WTC11 (cell line): ENCODE data around the gene MAGOH.

Experiments used
- CTCF ChIP-seq: fragments of 200-600 bp; IDR thresholded peaks from 2 replicates; pipeline ENCODE4 v1.8.0; 2022; ENCODE audit warnings: antibody characterized with exemption
- E2F1 ChIP-seq: sonication (generic); formaldehyde crosslinking; IDR thresholded peaks from 2 replicates; pipeline ENCODE4 v1.8.0; 2022; ENCODE audit warnings: mild to moderate bottlenecking, missing genetic modification reagents
- FOXP1 ChIP-seq: sonication (generic); formaldehyde crosslinking; IDR thresholded peaks from 2 replicates; pipeline ENCODE4 v1.8.0; 2022; ENCODE audit warnings: missing genetic modification reagents, mild to moderate bottlenecking, moderate library complexity, borderline replicate concordance
- NR1H2 ChIP-seq: sonication (generic); formaldehyde crosslinking; IDR thresholded peaks from 2 replicates; pipeline ENCODE4 v1.9.0; 2021; ENCODE audit warnings: mild to moderate bottlenecking, moderate library complexity, missing genetic modification reagents
- STAT6 ChIP-seq: sonication (generic); formaldehyde crosslinking; conservative IDR thresholded peaks from 2 replicates; pipeline ENCODE4 v1.8.1; 2023; ENCODE audit warnings: mild to moderate bottlenecking, low read depth, missing genetic modification reagents, moderate library complexity
- TCF7 ChIP-seq: sonication (generic); formaldehyde crosslinking; IDR thresholded peaks from 2 replicates; pipeline ENCODE4 v1.8.0; 2022; ENCODE audit warnings: mild to moderate bottlenecking, low read depth, missing genetic modification reagents, moderate library complexity
- TP53 ChIP-seq: sonication (generic); formaldehyde crosslinking; IDR thresholded peaks from 2 replicates; pipeline ENCODE4 v1.8.1; 2023; ENCODE audit warnings: mild to moderate bottlenecking, missing genetic modification reagents
- USF2 ChIP-seq: sonication (generic); formaldehyde crosslinking; IDR thresholded peaks from 2 replicates; pipeline ENCODE4 v1.8.1; 2023; ENCODE audit warnings: mild to moderate bottlenecking, missing genetic modification reagents, moderate library complexity

GRCh38 chr1:53264048-53264447, 25.7 kb upstream of the MAGOH start:
- no peak for TF ChIP-seq CTCF
- no peak for TF ChIP-seq STAT6
- TF ChIP-seq TCF7: no peak
- no peak for TF ChIP-seq E2F1 (CRISPR knock-in tag)
- TF ChIP-seq TP53 (CRISPR knock-in tag): no peak
- TF ChIP-seq NR1H2: no peak
- TF ChIP-seq USF2 (CRISPR knock-in tag): no peak
- TF ChIP-seq FOXP1: no peak
